Islet precursor cell (in vitro differentiated cells): ENCODE results near the gene SP5.
"Not testable (repeated sequence)": the region's sequence is repeated elsewhere in the genome, so short reads cannot be mapped to it uniquely, and the experiment has no call there.

ENCODE experiments used
- DNase-seq: peaks from one replicate; pipeline ENCODE4 v3.0.0-alpha.2; 2018

Gene SP5

DNA sequence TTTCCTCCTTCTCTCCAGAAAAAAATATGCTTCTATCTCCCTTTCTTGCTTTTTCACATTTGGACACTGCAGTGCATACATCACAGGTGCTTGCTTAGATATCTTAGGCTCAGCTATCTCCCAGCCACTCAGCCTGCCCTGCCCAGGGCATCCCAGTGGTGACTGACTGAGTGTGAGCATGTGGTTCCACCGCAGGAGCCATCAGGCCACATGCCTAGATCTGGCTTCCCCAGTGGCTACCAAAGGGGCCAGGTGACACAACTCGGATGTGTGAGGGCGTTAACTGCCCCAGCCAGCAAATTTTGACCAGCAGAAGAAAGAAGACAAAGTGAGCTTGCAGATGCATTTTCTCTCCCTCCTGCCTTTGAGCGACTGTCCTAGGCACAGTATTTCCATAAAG lies 25.5 kb downstream of the SP5 start:
- no peak for DNase-seq

DNA sequence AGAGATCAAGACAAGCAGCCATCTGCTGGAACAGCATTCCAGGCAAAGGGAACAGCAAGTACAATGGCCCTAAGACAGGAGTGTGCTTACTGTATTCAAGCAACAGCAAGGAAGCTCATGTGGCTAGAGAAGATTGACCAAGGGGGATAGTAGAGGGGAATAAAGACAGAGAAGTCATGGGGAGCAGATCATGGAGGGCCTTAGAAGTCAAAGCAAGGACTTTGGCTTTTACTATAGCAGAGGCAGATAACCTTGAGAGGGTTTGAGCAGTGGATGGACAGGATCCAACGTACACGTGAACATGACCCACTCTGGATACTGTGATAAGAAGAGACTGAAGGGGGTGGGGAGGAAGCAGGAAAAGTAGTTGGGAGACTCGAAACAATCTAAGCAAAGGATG lies 26.9 kb downstream of the SP5 start:
- DNase-seq = no peak

DNA sequence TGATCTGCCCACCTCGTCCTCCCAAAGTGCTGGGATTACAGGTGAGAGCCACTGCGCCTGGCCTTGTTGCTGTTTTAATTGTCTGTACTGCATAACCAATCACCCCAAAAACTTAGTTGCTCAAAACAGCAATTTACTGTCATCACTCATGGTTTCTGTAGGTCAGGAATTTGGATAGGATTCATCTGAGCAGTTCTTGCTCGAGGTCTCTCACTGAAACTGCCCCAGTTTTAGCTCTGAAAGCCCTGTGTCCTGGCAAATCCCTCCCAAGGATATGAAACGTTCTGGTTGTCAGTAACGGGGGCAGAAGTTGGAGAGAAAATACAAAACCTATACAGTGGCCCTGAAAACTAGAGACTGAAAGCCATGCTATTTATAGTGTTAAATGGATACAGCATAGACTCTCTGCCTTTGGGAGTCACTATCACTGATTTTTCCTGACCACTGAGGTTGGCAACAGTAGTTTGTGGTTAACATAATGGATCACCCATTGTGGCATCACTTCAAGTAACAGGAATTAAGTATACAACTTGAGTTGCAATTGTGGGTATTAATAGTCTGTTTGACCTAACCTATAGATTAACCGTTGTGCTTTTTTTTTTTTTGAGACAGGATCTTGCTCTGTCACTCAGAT lies 27.9 kb downstream of the SP5 start:
- DNase-seq = no peak

- no peak for DNase-seq
These were observed 28.5 kb downstream of the SP5 start for GRCh38 chr2:170743530-170744239.

DNA sequence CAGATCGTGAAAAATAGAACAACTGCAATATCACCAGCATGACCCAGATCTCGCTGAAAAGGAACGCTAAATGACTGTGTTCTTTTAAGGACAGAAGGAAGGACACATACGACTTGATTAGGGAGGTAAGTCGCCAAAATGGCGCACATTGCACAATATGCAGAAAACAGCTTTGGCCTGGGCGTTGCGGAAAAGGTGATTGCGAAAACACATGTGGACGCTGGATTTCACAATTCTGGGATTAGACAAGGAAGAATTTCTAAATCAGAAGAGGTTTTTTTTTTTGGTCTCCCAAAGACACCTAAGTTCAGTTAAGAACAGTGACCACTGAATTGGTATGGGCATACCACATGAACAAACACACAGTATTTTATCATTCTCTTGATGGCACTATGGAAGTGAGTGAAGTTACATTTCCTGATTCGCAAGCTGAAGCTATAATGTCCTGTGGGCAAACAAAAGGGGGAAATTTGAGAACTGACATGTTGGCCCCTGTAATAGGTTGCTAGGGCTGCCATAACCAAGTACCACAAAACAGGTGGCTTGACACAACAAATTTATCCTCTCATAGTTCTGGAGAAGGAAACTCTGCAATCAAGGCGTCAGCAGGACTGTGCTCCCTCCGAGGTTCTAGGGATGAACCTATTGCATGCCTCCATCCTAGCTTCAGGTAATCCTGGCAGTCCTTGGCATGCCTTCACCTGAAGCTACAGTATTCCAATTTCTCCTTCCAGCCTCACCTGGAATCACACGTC lies 29.3 kb downstream of the SP5 start:
- DNase-seq = no peak

GRCh38 chr2:170745305-170745704 lies 30.2 kb downstream of the SP5 start:
- no peak for DNase-seq

DNA sequence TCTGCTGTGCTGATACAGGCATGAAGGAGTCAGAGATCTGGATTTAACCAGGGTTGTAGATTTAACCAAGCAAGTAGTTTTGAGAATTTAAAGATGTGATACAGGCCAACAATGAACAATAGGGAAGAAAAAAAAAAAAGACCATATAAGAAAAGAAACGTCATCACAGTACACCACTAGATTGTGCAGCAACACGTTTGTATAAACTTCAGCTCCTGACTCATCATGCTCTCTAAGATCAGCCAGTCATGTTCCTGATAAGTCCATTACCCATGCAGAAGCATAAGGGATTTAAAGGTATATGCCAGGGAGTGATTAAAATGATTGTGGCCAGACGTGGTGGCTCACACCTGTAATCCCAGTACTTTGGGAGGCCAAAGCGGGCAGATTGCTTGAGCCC lies 32.8 kb downstream of the SP5 start:
- no peak for DNase-seq

- not testable (repeated sequence) for DNase-seq
These were observed 36.4 kb downstream of the SP5 start for GRCh38 chr2:170751555-170751954.

- DNase-seq = no peak
These were observed 46.4 kb downstream of the SP5 start for GRCh38 chr2:170761572-170761971.

DNA sequence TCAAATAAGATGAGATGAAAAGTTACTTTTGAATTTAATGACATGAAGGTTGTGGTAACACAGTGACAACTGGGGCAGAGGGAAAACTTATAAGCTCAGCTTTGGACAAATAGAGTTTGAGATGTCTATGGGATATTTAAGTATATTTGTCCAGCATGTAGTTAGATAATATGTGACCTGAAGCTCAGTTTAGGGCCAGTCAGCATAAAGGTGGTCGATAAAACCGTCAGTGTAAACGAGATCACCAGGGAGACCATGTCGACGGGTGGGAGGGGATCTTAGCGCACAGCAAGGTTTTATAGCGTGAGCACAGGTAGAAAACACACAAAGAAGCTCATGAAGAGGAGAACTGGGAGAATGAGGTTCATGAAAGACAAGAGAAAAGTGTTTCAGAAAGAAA lies 47.6 kb downstream of the SP5 start:
- DNase-seq = no peak

GRCh38 chr2:170763232-170763631 lies 48.1 kb downstream of the SP5 start:
- no peak for DNase-seq

GRCh38 chr2:170764880-170765261 lies 49.7 kb downstream of the SP5 start:
- DNase-seq = no peak

GRCh38 chr2:170766693-170767092 lies 51.6 kb downstream of the SP5 start:
- no peak for DNase-seq
